ENCODE results near the gene BTRC.

BTRC gene

GRCh38 chr10:101452593-101452992, 98.6 kb downstream of the BTRC start:
- H3K27ac ChIP-seq (ENCODE audit: low read depth, low read length), result no peak overlapping the region
- H3K9ac ChIP-seq (ENCODE audit: low read depth in 1 of 2, low read length in 2 of 2), result no peak overlapping the region
- H3K9me3 ChIP-seq (ENCODE audit: control insufficient read depth in 1 of 2, low read length in 2 of 2), result no peaks in the 10 kb centered on the region
- no peak overlapping the region for H3K4me3 ChIP-seq (ENCODE audit: low read depth in 1 of 2, low read length in 2 of 2)
- no peaks in the 10 kb centered on the region for H3K36me3 ChIP-seq (ENCODE audit: control insufficient read depth in 1 of 2, insufficient read depth in 2 of 2, low read length in 2 of 2)
- no peaks in the 10 kb centered on the region for H3K27me3 ChIP-seq (ENCODE audit: control insufficient read depth in 1 of 2, insufficient read depth in 2 of 2, low read length in 2 of 2)
- no peaks in the 10 kb centered on the region for H3K4me1 ChIP-seq (ENCODE audit: control insufficient read depth in 1 of 2, insufficient read depth in 2 of 2, low read length in 2 of 2)

- Histone ChIP-seq H3K4me3 (ENCODE audit: low read depth in 1 of 2, low read length in 2 of 2) (no peak overlapping the region), H3K9ac (ENCODE audit: low read depth in 1 of 2, low read length in 2 of 2) (no peak overlapping the region), H3K27ac (ENCODE audit: low read depth, low read length) (no peak overlapping the region), H3K4me1 (ENCODE audit: control insufficient read depth in 1 of 2, insufficient read depth in 2 of 2, low read length in 2 of 2) (no peaks in the 10 kb centered on the region), H3K36me3 (ENCODE audit: control insufficient read depth in 1 of 2, insufficient read depth in 2 of 2, low read length in 2 of 2) (no peaks in the 10 kb centered on the region), H3K27me3 (ENCODE audit: control insufficient read depth in 1 of 2, insufficient read depth in 2 of 2, low read length in 2 of 2) (no peaks in the 10 kb centered on the region), H3K9me3 (ENCODE audit: control insufficient read depth in 1 of 2, low read length in 2 of 2) (no peaks in the 10 kb centered on the region)
Measured at GRCh38 chr10:101453318-101453717, 99.4 kb downstream of the BTRC start.

- H3K9me3 ChIP-seq (ENCODE audit: control insufficient read depth in 1 of 2, low read length in 2 of 2), result no peaks in the 10 kb centered on the region
- H3K27me3 ChIP-seq (ENCODE audit: control insufficient read depth in 1 of 2, insufficient read depth in 2 of 2, low read length in 2 of 2), result no peaks in the 10 kb centered on the region
- no peak overlapping the region for H3K27ac ChIP-seq (ENCODE audit: low read depth, low read length)
- H3K9ac ChIP-seq (ENCODE audit: low read depth in 1 of 2, low read length in 2 of 2), result no peak overlapping the region
- H3K4me3 ChIP-seq (ENCODE audit: low read depth in 1 of 2, low read length in 2 of 2), result no peak overlapping the region
- no peaks in the 10 kb centered on the region for H3K36me3 ChIP-seq (ENCODE audit: control insufficient read depth in 1 of 2, insufficient read depth in 2 of 2, low read length in 2 of 2)
- no peaks in the 10 kb centered on the region for H3K4me1 ChIP-seq (ENCODE audit: control insufficient read depth in 1 of 2, insufficient read depth in 2 of 2, low read length in 2 of 2)
Measured at GRCh38 chr10:101453791-101454718, 100.1 kb downstream of the BTRC start.

GRCh38 chr10:101458869-101459268, 104.9 kb downstream of the BTRC start:
- H3K9me3 ChIP-seq (ENCODE audit: control insufficient read depth in 1 of 2, low read length in 2 of 2), result no peaks in the 10 kb centered on the region
- H3K9ac ChIP-seq (ENCODE audit: low read depth in 1 of 2, low read length in 2 of 2), result no peak overlapping the region
- H3K4me3 ChIP-seq (ENCODE audit: low read depth in 1 of 2, low read length in 2 of 2), result no peak overlapping the region
- no peaks in the 10 kb centered on the region for H3K27me3 ChIP-seq (ENCODE audit: control insufficient read depth in 1 of 2, insufficient read depth in 2 of 2, low read length in 2 of 2)
- no peaks in the 10 kb centered on the region for H3K36me3 ChIP-seq (ENCODE audit: control insufficient read depth in 1 of 2, insufficient read depth in 2 of 2, low read length in 2 of 2)
- no peak overlapping the region for H3K27ac ChIP-seq (ENCODE audit: low read depth, low read length)
- no peaks in the 10 kb centered on the region for H3K4me1 ChIP-seq (ENCODE audit: control insufficient read depth in 1 of 2, insufficient read depth in 2 of 2, low read length in 2 of 2)

- Histone ChIP-seq H3K27ac (ENCODE audit: low read depth, low read length) (no peak overlapping the region), H3K36me3 (ENCODE audit: control insufficient read depth in 1 of 2, insufficient read depth in 2 of 2, low read length in 2 of 2) (no peaks in the 10 kb centered on the region), H3K27me3 (ENCODE audit: control insufficient read depth in 1 of 2, insufficient read depth in 2 of 2, low read length in 2 of 2) (no peaks in the 10 kb centered on the region), H3K9ac (ENCODE audit: low read depth in 1 of 2, low read length in 2 of 2) (no peak overlapping the region), H3K9me3 (ENCODE audit: control insufficient read depth in 1 of 2, low read length in 2 of 2) (no peaks in the 10 kb centered on the region), H3K4me1 (ENCODE audit: control insufficient read depth in 1 of 2, insufficient read depth in 2 of 2, low read length in 2 of 2) (peaks cover 0 to 6% of the 10 kb centered on the region in 2 donors), H3K4me3 (ENCODE audit: low read depth in 1 of 2, low read length in 2 of 2) (no peak overlapping the region)
Measured at GRCh38 chr10:101464082-101464481, 110.1 kb downstream of the BTRC start.

GRCh38 chr10:101464599-101464998, 110.6 kb downstream of the BTRC start:
- Histone ChIP-seq H3K27ac (ENCODE audit: low read depth, low read length) (no peak overlapping the region), H3K9me3 (ENCODE audit: control insufficient read depth in 1 of 2, low read length in 2 of 2) (no peaks in the 10 kb centered on the region), H3K4me3 (ENCODE audit: low read depth in 1 of 2, low read length in 2 of 2) (no peak overlapping the region), H3K9ac (ENCODE audit: low read depth in 1 of 2, low read length in 2 of 2) (no peak overlapping the region), H3K27me3 (ENCODE audit: control insufficient read depth in 1 of 2, insufficient read depth in 2 of 2, low read length in 2 of 2) (no peaks in the 10 kb centered on the region), H3K4me1 (ENCODE audit: control insufficient read depth in 1 of 2, insufficient read depth in 2 of 2, low read length in 2 of 2) (peaks cover 0 to 6% of the 10 kb centered on the region in 2 donors), H3K36me3 (ENCODE audit: control insufficient read depth in 1 of 2, insufficient read depth in 2 of 2, low read length in 2 of 2) (no peaks in the 10 kb centered on the region)

GRCh38 chr10:101466016-101466912, 112.3 kb downstream of the BTRC start:
- Histone ChIP-seq H3K9ac (ENCODE audit: low read depth in 1 of 2, low read length in 2 of 2) (no peak overlapping the region), H3K4me1 (ENCODE audit: control insufficient read depth in 1 of 2, insufficient read depth in 2 of 2, low read length in 2 of 2) (peaks cover 0 to 6% of the 10 kb centered on the region in 2 donors)

GRCh38 chr10:101467286-101467770, 113.4 kb downstream of the BTRC start:
- Histone ChIP-seq H3K9me3 (ENCODE audit: control insufficient read depth in 1 of 2, low read length in 2 of 2) (no peaks in the 10 kb centered on the region), H3K27me3 (ENCODE audit: control insufficient read depth in 1 of 2, insufficient read depth in 2 of 2, low read length in 2 of 2) (no peaks in the 10 kb centered on the region), H3K9ac (ENCODE audit: low read depth in 1 of 2, low read length in 2 of 2) (no peak overlapping the region), H3K36me3 (ENCODE audit: control insufficient read depth in 1 of 2, insufficient read depth in 2 of 2, low read length in 2 of 2) (no peaks in the 10 kb centered on the region), H3K27ac (ENCODE audit: low read depth, low read length) (no peak overlapping the region), H3K4me1 (ENCODE audit: control insufficient read depth in 1 of 2, insufficient read depth in 2 of 2, low read length in 2 of 2) (peaks cover 0 to 6% of the 10 kb centered on the region in 2 donors), H3K4me3 (ENCODE audit: low read depth in 1 of 2, low read length in 2 of 2) (peak overlapping the region in 1 of 2 donors; percentile 16)

More at GRCh38 chr10:101466016-101466912, 112.3 kb downstream of the BTRC start:
- Histone ChIP-seq H3K36me3 (ENCODE audit: control insufficient read depth in 1 of 2, insufficient read depth in 2 of 2, low read length in 2 of 2) (no peaks in the 10 kb centered on the region), H3K9me3 (ENCODE audit: control insufficient read depth in 1 of 2, low read length in 2 of 2) (no peaks in the 10 kb centered on the region), H3K27ac (ENCODE audit: low read depth, low read length) (no peak overlapping the region), H3K27me3 (ENCODE audit: control insufficient read depth in 1 of 2, insufficient read depth in 2 of 2, low read length in 2 of 2) (no peaks in the 10 kb centered on the region), H3K4me3 (ENCODE audit: low read depth in 1 of 2, low read length in 2 of 2) (no peak overlapping the region)

- H3K9ac ChIP-seq (ENCODE audit: low read depth in 1 of 2, low read length in 2 of 2), result no peak overlapping the region
- H3K4me3 ChIP-seq (ENCODE audit: low read depth in 1 of 2, low read length in 2 of 2), result no peak overlapping the region
- no peaks in the 10 kb centered on the region for H3K27me3 ChIP-seq (ENCODE audit: control insufficient read depth in 1 of 2, insufficient read depth in 2 of 2, low read length in 2 of 2)
- H3K4me1 ChIP-seq (ENCODE audit: control insufficient read depth in 1 of 2, insufficient read depth in 2 of 2, low read length in 2 of 2), result peaks cover 0 to 6% of the 10 kb centered on the region in 2 donors
- no peaks in the 10 kb centered on the region for H3K9me3 ChIP-seq (ENCODE audit: control insufficient read depth in 1 of 2, low read length in 2 of 2)
- H3K36me3 ChIP-seq (ENCODE audit: control insufficient read depth in 1 of 2, insufficient read depth in 2 of 2, low read length in 2 of 2), result no peaks in the 10 kb centered on the region
- H3K27ac ChIP-seq (ENCODE audit: low read depth, low read length), result no peak overlapping the region
Measured at GRCh38 chr10:101468159-101468558, 114.2 kb downstream of the BTRC start.

GRCh38 chr10:101476383-101476782, 122.4 kb downstream of the BTRC start:
- H3K9me3 ChIP-seq (ENCODE audit: control insufficient read depth in 1 of 2, low read length in 2 of 2), result no peaks in the 10 kb centered on the region
- no peak overlapping the region for H3K4me3 ChIP-seq (ENCODE audit: low read depth in 1 of 2, low read length in 2 of 2)
- no peak overlapping the region for H3K27ac ChIP-seq (ENCODE audit: low read depth, low read length)
- no peaks in the 10 kb centered on the region for H3K27me3 ChIP-seq (ENCODE audit: control insufficient read depth in 1 of 2, insufficient read depth in 2 of 2, low read length in 2 of 2)
- H3K9ac ChIP-seq (ENCODE audit: low read depth in 1 of 2, low read length in 2 of 2), result no peak overlapping the region
- no peaks in the 10 kb centered on the region for H3K36me3 ChIP-seq (ENCODE audit: control insufficient read depth in 1 of 2, insufficient read depth in 2 of 2, low read length in 2 of 2)
- H3K4me1 ChIP-seq (ENCODE audit: control insufficient read depth in 1 of 2, insufficient read depth in 2 of 2, low read length in 2 of 2), result no peaks in the 10 kb centered on the region

Measured in duodenal mucosa (tissue), 2 donors.